ENCODE results near the gene PLXNA2.

PLXNA2 gene, protein sequence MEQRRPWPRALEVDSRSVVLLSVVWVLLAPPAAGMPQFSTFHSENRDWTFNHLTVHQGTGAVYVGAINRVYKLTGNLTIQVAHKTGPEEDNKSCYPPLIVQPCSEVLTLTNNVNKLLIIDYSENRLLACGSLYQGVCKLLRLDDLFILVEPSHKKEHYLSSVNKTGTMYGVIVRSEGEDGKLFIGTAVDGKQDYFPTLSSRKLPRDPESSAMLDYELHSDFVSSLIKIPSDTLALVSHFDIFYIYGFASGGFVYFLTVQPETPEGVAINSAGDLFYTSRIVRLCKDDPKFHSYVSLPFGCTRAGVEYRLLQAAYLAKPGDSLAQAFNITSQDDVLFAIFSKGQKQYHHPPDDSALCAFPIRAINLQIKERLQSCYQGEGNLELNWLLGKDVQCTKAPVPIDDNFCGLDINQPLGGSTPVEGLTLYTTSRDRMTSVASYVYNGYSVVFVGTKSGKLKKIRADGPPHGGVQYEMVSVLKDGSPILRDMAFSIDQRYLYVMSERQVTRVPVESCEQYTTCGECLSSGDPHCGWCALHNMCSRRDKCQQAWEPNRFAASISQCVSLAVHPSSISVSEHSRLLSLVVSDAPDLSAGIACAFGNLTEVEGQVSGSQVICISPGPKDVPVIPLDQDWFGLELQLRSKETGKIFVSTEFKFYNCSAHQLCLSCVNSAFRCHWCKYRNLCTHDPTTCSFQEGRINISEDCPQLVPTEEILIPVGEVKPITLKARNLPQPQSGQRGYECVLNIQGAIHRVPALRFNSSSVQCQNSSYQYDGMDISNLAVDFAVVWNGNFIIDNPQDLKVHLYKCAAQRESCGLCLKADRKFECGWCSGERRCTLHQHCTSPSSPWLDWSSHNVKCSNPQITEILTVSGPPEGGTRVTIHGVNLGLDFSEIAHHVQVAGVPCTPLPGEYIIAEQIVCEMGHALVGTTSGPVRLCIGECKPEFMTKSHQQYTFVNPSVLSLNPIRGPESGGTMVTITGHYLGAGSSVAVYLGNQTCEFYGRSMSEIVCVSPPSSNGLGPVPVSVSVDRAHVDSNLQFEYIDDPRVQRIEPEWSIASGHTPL (N-terminal part only)

DNA sequence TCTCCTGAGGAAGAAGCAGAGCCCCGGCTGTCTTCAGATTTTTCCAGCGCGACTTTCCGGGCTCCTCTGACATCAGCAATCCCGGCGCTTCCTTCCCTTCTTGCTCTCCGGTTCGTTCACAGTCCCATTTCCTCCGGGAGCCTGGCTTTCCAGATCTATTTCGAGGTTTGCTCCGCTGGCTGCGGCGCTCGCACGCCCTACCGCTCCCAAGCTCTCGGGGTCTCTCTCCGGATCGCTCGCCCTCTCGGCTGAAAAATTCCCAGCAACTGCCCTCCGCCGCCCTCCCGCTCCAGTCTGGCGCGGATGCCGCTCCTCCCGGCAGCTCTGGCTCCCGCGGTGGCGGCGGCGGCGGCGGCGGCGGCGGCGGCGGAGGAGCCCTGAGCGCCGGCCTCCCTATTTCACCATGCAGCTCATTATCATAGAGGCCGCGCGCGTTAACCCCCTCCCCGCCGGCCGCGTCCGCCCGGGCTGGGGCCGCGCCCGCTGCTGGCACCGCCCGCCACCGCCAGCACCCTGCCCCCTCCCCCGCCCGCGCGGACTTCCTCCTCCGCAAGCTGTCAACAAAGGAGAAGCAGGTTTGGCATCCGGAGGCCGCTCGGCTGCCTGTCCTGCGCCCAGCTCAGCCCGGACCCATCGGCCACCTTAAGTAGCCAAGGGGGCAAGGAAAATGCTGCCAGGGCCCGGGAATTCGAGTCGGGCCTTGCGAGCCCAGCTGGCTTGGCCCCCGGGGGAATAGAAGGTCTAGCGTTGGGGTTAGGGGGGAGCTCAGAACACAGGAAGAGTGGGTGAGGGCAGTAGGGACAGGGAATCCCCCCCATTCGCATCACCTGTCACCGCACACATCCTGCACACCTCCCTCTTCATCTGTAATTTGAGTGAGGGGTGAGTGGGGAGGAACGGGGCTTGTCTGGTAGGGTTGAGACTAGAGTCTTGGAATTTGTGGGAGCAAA is at the start of gene PLXNA2:
Gene PLXNA2, minus strand, starts transcription at position 418 of the 950 bp plus-strand sequence. CDS start 26,462 bp downstream, outside the sequence.
- peak; percentile 16 for DNase-seq (ENCODE audit: low read depth)

DNA sequence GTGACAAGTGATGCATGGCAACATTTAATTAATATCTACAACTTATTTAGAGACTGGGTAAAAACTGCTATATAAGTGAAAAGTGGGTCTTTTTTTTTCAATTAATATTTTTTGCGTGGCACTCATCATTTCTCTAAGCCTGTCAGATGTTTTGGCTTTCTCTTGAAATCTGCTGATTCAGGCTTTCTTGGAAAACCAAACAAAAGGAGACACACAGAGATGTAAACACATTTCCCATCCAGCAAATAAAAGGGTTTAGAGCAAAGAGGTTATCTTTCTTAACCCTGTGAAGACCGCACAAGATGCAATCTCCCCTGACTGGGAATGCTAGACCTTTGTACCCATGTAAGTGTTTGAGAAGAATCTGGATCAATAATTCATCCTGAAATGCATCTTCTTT is 48.7 kb upstream of the PLXNA2 start:
- DNase-seq (ENCODE audit: low read depth): no peak

GRCh38 chr1:208291923-208292711 is 47.9 kb upstream of the PLXNA2 start:
- DNase-seq (ENCODE audit: low read depth): no peak

DNA sequence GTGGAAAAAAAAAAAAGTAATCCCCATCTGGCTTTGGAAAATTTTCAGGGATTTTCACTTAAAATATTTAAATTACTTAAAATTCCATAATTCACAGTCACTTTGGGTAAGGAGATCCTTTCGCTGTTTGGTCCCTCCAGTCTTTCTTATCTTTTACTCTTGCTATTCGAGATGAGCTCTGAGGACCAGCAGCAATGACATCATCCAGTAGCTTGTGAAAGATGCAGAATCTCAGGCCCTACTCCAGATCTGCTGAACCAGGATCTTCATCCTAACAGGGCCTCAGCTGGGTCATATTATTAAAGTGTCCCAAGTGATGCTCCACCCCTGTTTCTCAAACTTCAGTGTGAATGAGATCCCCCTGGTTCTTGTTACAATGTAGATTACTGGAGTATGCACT is 46.9 kb upstream of the PLXNA2 start:
- DNase-seq (ENCODE audit: low read depth): no peak

- DNase-seq (ENCODE audit: low read depth): no peak
These were observed 45.5 kb upstream of the PLXNA2 start for GRCh38 chr1:208289716-208290115.

DNA sequence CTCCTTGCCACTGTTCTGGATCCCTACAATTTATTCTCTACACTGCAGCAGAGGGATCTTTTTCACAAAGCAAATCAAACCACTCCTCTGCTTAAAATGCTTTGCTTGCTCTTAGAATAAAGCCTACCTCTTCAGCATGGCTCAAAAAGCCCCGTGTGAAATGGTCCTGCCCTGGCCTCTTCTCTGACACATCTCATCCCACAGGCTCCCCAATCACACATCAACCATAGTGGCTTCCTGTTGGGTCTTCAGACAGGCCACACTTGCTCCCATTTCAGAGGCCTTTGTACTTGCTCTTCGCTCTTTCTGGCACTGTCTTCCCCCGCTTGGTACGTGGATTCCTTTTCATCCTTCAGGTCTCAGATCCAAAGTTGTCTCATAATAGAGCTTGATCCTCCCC is 44.3 kb upstream of the PLXNA2 start:
- no peak for DNase-seq (ENCODE audit: low read depth)

DNA sequence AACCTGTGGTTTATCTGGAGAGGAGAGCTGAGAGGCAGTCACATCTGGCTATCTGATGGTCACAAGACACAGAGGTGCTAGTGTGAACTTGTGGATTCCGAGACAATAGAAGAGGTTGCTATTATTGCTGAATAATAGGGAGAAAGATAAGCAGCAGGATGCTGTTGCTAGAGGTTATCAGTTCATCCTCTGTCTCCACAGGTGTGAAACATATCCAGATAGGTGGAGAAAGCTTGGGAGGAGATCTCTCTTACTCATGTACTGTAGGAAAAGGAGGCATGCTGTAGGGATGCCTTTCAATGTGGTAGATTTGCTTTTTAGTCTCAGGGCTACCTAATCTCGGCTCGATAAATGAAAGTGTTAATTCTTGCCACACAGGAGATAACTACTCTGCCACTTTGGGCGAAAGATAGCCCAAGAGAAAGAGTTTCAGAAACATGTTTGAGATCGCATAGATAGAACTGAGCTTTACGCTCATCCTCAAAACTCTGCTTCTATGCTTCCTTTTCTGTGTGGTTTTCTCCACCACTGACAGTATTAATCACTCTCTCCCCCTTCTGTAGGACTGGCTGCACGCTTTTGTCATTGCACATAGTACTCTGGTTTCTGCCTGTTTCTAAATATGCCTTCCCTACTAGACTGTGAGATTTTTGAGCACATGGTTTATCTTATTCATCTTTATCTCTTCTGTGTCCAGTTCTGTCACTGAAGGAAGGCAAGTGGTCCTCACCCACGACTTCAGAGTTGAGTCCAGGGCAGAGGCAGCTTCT is 36.7 kb upstream of the PLXNA2 start:
- DNase-seq (ENCODE audit: low read depth): no peak

DNA sequence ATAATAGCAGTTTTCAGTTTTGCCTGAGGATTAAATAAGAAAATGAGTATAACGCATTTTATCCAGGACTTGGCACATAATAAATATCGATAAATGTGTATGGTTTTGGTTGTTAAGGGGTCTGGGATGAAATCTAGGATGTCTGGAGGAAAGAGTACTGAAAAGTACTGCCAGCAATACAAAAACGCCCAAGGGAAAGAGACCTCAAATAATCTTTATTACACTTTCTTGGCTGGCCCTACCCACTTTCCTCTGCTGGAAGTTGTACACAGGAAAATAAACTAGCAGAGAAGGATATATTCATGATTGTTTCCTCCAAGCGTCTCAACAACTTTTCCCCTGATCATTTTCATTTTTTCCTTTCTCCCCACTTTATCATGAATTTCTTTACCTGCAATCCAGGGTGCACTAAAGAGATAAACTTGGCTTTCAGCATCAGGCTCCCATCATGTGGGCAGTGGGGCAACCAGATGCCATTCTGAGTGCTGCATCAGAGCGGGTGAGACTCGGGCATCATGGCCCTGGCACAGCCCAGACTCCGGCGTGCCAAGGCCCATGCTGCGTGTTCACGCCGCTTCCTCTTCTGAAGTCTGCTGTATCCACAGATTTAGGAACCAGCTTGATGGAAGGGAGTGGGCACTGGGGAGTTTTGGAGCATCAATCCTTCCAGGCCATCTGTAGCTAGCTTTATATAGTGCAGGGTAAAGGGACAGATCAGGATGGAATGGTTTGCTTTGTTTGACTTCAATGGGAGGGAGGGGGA is 35.8 kb upstream of the PLXNA2 start:
- no peak for DNase-seq (ENCODE audit: low read depth)

DNA sequence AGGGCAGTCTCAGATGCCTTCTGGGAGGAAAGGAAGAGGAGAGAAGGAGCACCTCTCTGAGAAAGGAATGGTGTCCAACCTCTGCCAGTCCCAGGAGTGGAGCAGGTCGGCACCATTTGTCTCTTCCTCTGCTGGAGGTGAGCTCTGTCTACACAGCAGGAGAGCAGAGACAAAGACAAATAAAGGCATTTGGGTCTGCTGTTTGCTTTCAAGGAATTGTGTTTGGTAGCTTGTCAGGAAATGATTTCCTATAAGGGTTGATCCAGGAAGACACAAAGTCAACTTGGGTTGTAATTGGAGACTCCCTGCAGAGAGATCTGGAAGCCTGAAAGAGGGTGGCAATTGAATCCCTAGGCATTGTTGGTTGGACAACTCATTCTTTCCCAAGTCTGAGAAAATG is 34.5 kb upstream of the PLXNA2 start:
- no peak for DNase-seq (ENCODE audit: low read depth)

DNA sequence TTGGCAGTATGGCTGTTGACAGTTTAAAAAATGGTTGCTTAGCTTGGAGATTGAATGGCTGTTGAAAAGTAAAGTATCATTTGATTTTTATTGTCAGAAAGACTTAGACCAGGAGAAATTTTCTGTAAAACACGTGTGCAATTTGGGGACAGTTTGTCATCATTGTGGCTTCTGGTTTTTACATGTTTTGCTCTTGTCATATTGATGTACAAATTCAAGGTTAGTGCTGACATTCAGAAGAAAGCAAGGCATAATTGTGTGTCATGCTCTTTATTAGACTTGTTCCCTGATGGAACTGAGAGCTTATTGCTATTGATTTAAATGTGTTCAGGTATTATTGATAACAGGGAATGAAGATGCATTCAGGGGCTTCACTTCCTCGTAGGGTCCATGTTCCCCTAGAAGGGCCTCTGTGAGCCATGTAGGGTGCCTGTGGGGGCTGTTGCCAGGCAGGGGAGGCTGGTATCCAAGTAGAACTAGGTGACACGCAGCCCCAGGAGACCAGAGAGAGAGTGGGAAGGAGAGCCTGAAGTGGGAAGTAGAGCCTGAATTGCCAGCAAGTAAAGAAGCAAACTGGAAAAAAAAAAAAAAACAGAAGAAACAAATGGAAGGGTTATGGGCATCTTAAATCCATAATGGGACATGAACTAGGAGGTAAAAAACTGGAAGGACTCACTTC is 32.7 kb upstream of the PLXNA2 start:
- no peak for DNase-seq (ENCODE audit: low read depth)

GRCh38 chr1:208275083-208275482 is 30.9 kb upstream of the PLXNA2 start:
- DNase-seq (ENCODE audit: low read depth): no peak

GRCh38 chr1:208273386-208274017 is 29.3 kb upstream of the PLXNA2 start:
- DNase-seq (ENCODE audit: low read depth): no peak

DNA sequence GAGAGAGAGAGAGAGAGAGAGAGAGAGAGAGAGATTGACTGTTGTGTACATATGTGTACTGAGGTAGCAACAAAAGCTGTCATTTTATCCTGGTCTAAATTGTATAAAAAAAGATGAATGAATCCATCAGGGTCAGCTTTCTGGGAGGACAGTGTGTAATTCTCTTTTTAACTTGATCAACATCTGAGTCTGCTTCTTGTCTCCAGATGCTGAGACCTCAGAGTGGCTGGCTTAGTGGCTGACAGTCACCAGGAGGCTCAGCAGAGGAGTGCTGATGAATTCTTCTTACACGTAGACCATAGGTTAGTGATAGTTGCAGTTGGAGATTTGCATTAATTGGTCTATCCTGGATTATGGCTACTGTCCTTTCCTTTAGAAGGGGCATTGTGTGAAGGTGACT is 28.5 kb upstream of the PLXNA2 start:
- no peak for DNase-seq (ENCODE audit: low read depth)

DNA sequence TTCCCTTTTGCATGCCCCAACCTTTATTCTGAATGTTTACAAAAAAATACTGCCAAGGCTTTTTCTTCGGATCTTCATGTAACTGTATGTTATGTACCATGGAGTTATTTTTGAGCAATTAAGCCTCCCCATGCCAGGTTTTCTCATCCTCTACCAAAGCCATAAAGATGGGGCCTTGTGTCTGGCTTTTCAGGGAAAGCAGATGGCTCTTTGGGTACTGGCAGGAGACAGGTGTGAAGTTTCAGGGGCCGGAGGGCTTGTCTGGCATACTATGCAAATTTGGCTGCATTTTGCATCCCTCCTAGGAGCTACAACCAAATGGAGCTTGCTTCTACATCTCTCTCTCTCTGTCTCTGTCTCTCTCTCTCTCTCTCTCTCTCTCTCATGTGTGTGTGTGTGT is 28.1 kb upstream of the PLXNA2 start:
- no peak for DNase-seq (ENCODE audit: low read depth)

DNA sequence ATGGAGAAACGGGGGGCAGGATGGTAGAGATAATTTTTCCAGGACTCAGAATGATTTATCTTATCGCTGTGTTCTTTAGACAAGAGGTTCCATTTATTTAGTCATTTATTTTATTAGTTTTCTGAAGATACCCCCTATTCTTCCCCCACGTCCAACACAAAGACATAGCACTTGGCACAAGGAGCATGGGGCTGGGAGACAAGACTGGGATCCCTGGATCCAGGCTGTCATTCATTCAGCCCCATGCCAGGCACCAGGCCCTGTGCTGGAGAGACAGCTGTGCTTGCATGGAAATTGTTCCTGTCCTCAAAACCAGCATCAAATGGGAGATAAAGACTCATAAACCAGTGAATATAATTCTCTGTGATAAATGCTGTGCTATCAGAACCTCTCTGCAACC is 27.1 kb upstream of the PLXNA2 start:
- no peak for DNase-seq (ENCODE audit: low read depth)

DNA sequence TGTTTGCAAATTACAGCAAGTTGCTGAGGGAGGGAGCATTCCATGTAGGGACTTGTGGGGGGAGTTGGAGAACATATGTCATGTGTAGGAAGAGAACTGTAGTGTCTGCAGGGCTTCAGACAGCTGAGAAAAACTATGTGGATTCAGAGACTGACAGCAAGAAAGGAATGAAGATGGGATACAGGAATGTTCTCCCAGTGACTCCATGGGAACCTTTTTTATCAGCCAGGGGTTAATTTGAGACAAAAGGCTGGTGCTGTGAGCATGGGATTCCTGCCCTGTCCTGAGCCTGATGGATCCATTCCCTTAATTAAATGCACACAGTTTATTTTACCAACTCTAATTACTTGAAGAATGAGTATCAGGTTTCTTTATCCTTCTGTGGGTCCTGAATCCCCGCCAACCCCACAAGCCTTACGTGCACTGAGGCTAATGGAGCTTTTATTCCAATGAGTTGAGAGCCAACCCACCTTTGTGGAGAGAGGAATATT is 26.5 kb upstream of the PLXNA2 start:
- DNase-seq (ENCODE audit: low read depth): no peak

GRCh38 chr1:208269338-208269666 is 25.1 kb upstream of the PLXNA2 start:
- DNase-seq (ENCODE audit: low read depth): no peak

All from stimulated activated CD8-positive, alpha-beta memory T cell treated with anti-CD3 and anti-CD28 coated beads, Interleukin-15, amount 100 ng/mL, for 24 hours (primary cell).